HepG2 (cell line): ENCODE results near the gene KIAA0319L.

Source experiments
- GTF2F1 ChIP-seq: fragments of 150-350 bp; IDR thresholded peaks from 2 replicates; pipeline ENCODE4 v1.6.1; 2014; ENCODE audit warnings: low read length
- NKX3-1 ChIP-seq: sonication (generic); formaldehyde crosslinking; IDR thresholded peaks from 2 replicates; pipeline ENCODE4 v1.5.0; 2020; ENCODE audit warnings: missing genetic modification reagents
- SMC3 ChIP-seq: IDR thresholded peaks from 2 replicates; pipeline ENCODE4 v1.6.1; 2011; ENCODE audit warnings: low read length, improper control_type of control experiment
- TEAD3 ChIP-seq: optimal IDR thresholded peaks from 2 replicates; pipeline ENCODE3; 2016; ENCODE audit warnings: borderline replicate concordance
- ZBTB1 ChIP-seq: sonication (generic); formaldehyde crosslinking; IDR thresholded peaks from 2 replicates; pipeline ENCODE4 v1.4.0; 2020; ENCODE audit warnings: missing genetic modification reagents, borderline replicate concordance
- ZNF788 ChIP-seq: sonication (generic); formaldehyde crosslinking; IDR thresholded peaks from 2 replicates; pipeline ENCODE4 v1.5.0; 2020; ENCODE audit warnings: mild to moderate bottlenecking, missing genetic modification reagents, borderline replicate concordance
- TF ChIP-seq, protein P1 (sequence below): IDR thresholded peaks from 2 replicates; pipeline ENCODE4 v1.6.1; 2016; ENCODE audit warnings: mild to moderate bottlenecking, missing biosample characterization, missing genetic modification reagents
- TF ChIP-seq, protein P2 (sequence below): sonication (generic); formaldehyde crosslinking; IDR thresholded peaks from 2 replicates; pipeline ENCODE4 v1.4.0; 2020; ENCODE audit warnings: missing genetic modification reagents, borderline replicate concordance

DNA sequence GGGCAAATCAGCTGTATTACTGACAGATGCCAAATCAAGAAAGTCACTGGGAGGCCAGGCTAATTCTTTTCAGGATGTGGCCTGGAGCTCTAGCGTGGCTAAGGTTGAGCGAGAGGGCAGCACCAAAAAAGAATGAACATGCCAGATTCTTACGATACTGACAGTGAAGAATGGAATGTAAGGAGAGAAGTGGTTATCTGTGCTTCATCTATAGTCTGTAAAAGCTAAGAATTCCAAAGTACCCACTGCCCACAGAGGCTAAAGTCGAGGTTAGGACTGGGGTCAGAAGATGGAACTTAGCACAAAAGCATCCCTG, 48.6 kb upstream of the KIAA0319L start:
- TF ChIP-seq SMC3 (no peak), ZNF788 (no peak), GTF2F1 (no peak), NKX3-1 (CRISPR knock-in tag) (no peak), TEAD3 (CRISPR knock-in tag) (no peak), ZBTB1 (CRISPR knock-in tag) (no peak)
- TF ChIP-seq, protein P1, sequence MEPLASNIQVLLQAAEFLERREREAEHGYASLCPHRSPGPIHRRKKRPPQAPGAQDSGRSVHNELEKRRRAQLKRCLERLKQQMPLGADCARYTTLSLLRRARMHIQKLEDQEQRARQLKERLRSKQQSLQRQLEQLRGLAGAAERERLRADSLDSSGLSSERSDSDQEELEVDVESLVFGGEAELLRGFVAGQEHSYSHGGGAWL, result no peak
- TF ChIP-seq, protein P2, sequence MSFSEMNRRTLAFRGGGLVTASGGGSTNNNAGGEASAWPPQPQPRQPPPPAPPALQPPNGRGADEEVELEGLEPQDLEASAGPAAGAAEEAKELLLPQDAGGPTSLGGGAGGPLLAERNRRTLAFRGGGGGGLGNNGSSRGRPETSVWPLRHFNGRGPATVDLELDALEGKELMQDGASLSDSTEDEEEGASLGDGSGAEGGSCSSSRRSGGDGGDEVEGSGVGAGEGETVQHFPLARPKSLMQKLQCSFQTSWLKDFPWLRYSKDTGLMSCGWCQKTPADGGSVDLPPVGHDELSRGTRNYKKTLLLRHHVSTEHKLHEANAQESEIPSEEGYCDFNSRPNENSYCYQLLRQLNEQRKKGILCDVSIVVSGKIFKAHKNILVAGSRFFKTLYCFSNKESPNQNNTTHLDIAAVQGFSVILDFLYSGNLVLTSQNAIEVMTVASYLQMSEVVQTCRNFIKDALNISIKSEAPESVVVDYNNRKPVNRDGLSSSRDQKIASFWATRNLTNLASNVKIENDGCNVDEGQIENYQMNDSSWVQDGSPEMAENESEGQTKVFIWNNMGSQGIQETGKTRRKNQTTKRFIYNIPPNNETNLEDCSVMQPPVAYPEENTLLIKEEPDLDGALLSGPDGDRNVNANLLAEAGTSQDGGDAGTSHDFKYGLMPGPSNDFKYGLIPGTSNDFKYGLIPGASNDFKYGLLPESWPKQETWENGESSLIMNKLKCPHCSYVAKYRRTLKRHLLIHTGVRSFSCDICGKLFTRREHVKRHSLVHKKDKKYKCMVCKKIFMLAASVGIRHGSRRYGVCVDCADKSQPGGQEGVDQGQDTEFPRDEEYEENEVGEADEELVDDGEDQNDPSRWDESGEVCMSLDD, result no peak
